GM12878 (cell line): ENCODE data around the gene SMIM12. TPM values are rescaled to one million over a fixed set of nuclear protein-coding genes. Genes with fewer than 3 reads are reported as not detected.

ENCODE experiments used
- ATAC-seq: fragments of 200-7000 bp; cut with Tn5 transposase; 3 replicates; pipeline ENCODE4 v1.9.1; 2020; ENCODE audit warnings: mild to moderate bottlenecking, moderate library complexity
- BruUV-seq: library from RNA; stranded (reverse); fragments of 400-500 nt; replicated peaks from 2 replicates; lab custom pipeline; 2021; lab: Mats Ljungman, UMichigan
- CTCF ChIA-PET: fragments of 300-600 bp; sonication (Branson Sonifier 250); formaldehyde crosslinking; extraction: SDS; loops from one replicate; lab custom pipeline; 2021; ENCODE audit warnings: inconsistent platforms; lab: Yijun Ruan, JAX
- POLR2A ChIA-PET: fragments of 350-600 bp; formaldehyde crosslinking; extraction: SDS; loops from one replicate; lab custom pipeline; 2021; ENCODE audit warnings: inconsistent platforms; lab: Charles Lee
- RAD21 ChIA-PET: fragments of 300-600 bp; sonication (Branson Sonifier 250); formaldehyde crosslinking; loops from one replicate; lab custom pipeline; 2023; ENCODE audit warnings: antibody characterized with exemption; ENCODE audit not compliant: unreplicated experiment; lab: Charles Lee
- SMC1A ChIA-PET: fragments of 300-600 bp; sonication (Branson Sonifier 250); formaldehyde crosslinking; loops from one replicate; lab custom pipeline; 2023; ENCODE audit not compliant: unreplicated experiment, uncharacterized antibody; lab: Charles Lee
- DNase-seq: peaks from one replicate; pipeline ENCODE4 v3.0.0-alpha.2; 2011; ENCODE audit warnings: low read depth, low spot score
- FAIRE-seq: peaks from 3 replicates; lab custom pipeline; 2011; peaks lifted over from hg19 to GRCh38; lab: Jason Lieb, UNC
- H2AFZ ChIP-seq: 2 replicates; pipeline ENCODE4 v1.6.0; 2011; ENCODE audit warnings: low read depth, low read length, control low read depth; ENCODE audit not compliant: control insufficient read depth
- H3K27ac ChIP-seq: 2 replicates; pipeline ENCODE4 v1.5.1; 2011; ENCODE audit warnings: control low read depth; ENCODE audit not compliant: control insufficient read depth, insufficient read depth
- H3K27me3 ChIP-seq, 2 experiments: replicated peaks in 1 of 2; 2 replicates each; pipeline versions ENCODE4 v1.6.0 to v1.6.1; 2011; ENCODE audit warnings: low read length in 1 of 2; ENCODE audit not compliant: control insufficient read depth in 2 of 2, insufficient read depth in 2 of 2
- H3K36me3 ChIP-seq, 2 experiments: 2 replicates each; pipeline ENCODE4 v1.5.1; 2011; ENCODE audit warnings: low read length in 1 of 2; ENCODE audit not compliant: control insufficient read depth in 2 of 2, insufficient read depth in 2 of 2
- H3K4me1 ChIP-seq: 2 replicates; pipeline ENCODE4 v1.6.1; 2011; ENCODE audit warnings: mild to moderate bottlenecking, low read length, moderate library complexity, mixed read lengths; ENCODE audit not compliant: control insufficient read depth, insufficient read depth
- H3K4me2 ChIP-seq: 2 replicates; pipeline ENCODE4 v1.6.0; 2011; ENCODE audit warnings: control low read depth; ENCODE audit not compliant: control insufficient read depth, insufficient read depth
- H3K4me3 ChIP-seq: fragments of 200-600 bp; sonication (generic); 2 replicates; pipeline ENCODE4 v1.5.1; 2016
- H3K79me2 ChIP-seq: 2 replicates; pipeline ENCODE4 v1.6.0; 2011; ENCODE audit warnings: low read length; ENCODE audit not compliant: control insufficient read depth, insufficient read depth
- H3K9ac ChIP-seq: 2 replicates; pipeline ENCODE4 v1.8.0; 2011; ENCODE audit warnings: low read length, control low read depth, mixed read lengths; ENCODE audit not compliant: control insufficient read depth, insufficient read depth
- H3K9me3 ChIP-seq: replicated peaks from 3 replicates; pipeline ENCODE4 v1.5.1; 2011; ENCODE audit warnings: mild to moderate bottlenecking, low read length; ENCODE audit not compliant: control insufficient read depth, insufficient read depth
- H4K20me1 ChIP-seq: 2 replicates; pipeline ENCODE4 v1.6.0; 2011; ENCODE audit not compliant: control insufficient read depth, insufficient read depth
- FOXK2 ChIP-seq: fragments of 450-650 bp; IDR thresholded peaks from 2 replicates; pipeline ENCODE4 v1.6.1; 2017; ENCODE audit warnings: mild to moderate bottlenecking, moderate library complexity
- KAT2A ChIP-seq: conservative IDR thresholded peaks from 2 replicates; pipeline ENCODE4 v1.6.1; 2011; ENCODE audit warnings: low read depth, low read length; ENCODE audit not compliant: control insufficient read depth
- MYB ChIP-seq: fragments of 150-350 bp; IDR thresholded peaks from 2 replicates; pipeline ENCODE4 v1.6.1; 2014; ENCODE audit warnings: mild to moderate bottlenecking, low read depth, low read length, borderline replicate concordance
- SRF ChIP-seq, 2 experiments: IDR thresholded peaks; 2 replicates each; pipeline ENCODE4 v1.6.1; 2011; ENCODE audit warnings: low read depth in 2 of 2, low read length in 2 of 2, mild to moderate bottlenecking in 1 of 2, moderate library complexity in 1 of 2
- STAT1 ChIP-seq: fragments of 450-650 bp; conservative IDR thresholded peaks from 2 replicates; pipeline ENCODE4 v1.6.1; 2014; ENCODE audit warnings: antibody characterized with exemption, mild to moderate bottlenecking
- ZNF217 ChIP-seq: fragments of 450-650 bp; IDR thresholded peaks from 2 replicates; pipeline ENCODE4 v1.6.1; 2017; ENCODE audit warnings: antibody characterized with exemption, mild to moderate bottlenecking
- WGBS: methylation state at CpG from one replicate; pipeline ENCODE4 v1.1.6; 2016; ENCODE audit warnings: low lambda C conversion rate; ENCODE audit not compliant: insufficient replicate concordance, insufficient coverage; ENCODE audit errors: missing lambda C conversion rate; 5-methylcytosine and 5-hydroxymethylcytosine counted together
- in situ Hi-C: fragments of 300-500 bp; cut with MboI; formaldehyde crosslinking; loops from 9 replicates; pipeline ENCODE4 v1.14.3; 2018; ENCODE audit warnings: mixed read lengths
- intact Hi-C: fragments of 100-400 bp; cut with micrococcal nuclease; formaldehyde crosslinking; loops from one replicate; pipeline ENCODE4 v1.14.2; 2022; ENCODE audit not compliant: unreplicated experiment
- polyA plus RNA-seq, 11 experiments: library from polyadenylated mRNA; depleted of rRNA in 4 of 11; unstranded in 6 of 11; stranded (reverse) in 5 of 11; fragments of >200 nt; fragmentation: Nextera tagmentation in 4 of 11; fragmentation: Illumina TruSeq in 1 of 11; extraction: Ambion mirVana in 4 of 11; extraction: Trizol in 1 of 11; gene quantifications; 1 replicate in 1 of 11; 2 replicates in 10 of 11; pipeline versions ENCODE4 v1.2.1 to v1.2.3, GENCODE V29; 2011 to 2016; ENCODE audit warnings: inconsistent platforms in 2 of 11, missing spikeins in 2 of 11, low read depth in 1 of 11
- total RNA-seq, 4 experiments: library from RNA; depleted of rRNA in 3 of 4; stranded (reverse); fragments of >200 nt in 3 of 4; fragmentation: Illumina TruSeq in 1 of 4; extraction: Trizol in 1 of 4; gene quantifications; 2 replicates each; pipeline versions ENCODE4 v1.2.1 to v1.2.3, GENCODE V29; 2013 to 2021

SMIM12 gene
- total and polyA plus RNA-seq, 10 of the 15 experiments (the other 5 are each of a cell fraction or from before 2014, with no cell fraction given) = 26.1 to 81.5 (median 44.1) TPM

GRCh38 chr1:34864759-34865158, 5.2 kb upstream of the SMIM12 start:
- Histone ChIP-seq H2AFZ (no peak overlapping the region), H3K27me3 (peaks cover 0 to 2% of the 10 kb centered on the region in 2 experiments; a peak in 1 of 4 replicates), H3K36me3 (no peaks in the 10 kb centered on the region), H3K27ac (no peak overlapping the region), H3K4me1 (peaks cover 4% of the 10 kb centered on the region; the same call in 1 of the 2 replicates)
- ATAC-seq = no peak
- BruUV-seq = no TSS peak
- WGBS = 96% methylated on average over 8 of the region's 8 CpGs
- FAIRE-seq = peak; percentile 7
- SMC1A ChIA-PET = interaction anchor here (0.8 to 2.4 kb wide), 3 partner anchors 12 to 78 kb away, joined by 4 to 9 read pairs (median 5); no protein-coding TSS in a partner anchor
- TF ChIP-seq FOXK2 (no peak), KAT2A (no peak), STAT1 (no peak), SRF (IDR thresholded peaks at IDR 0.05; ENCODE audit: low read depth in 2 of 2, low read length in 2 of 2) (no peak), MYB (no peak)
- TF ChIP-seq, all 136 proteins: peak for 0
- ChIA-PET CTCF (interaction anchor here (1.6 to 3.7 kb wide), 3 partner anchors 10 to 78 kb away, joined by 3 to 58 read pairs (median 6); no protein-coding TSS in a partner anchor), RAD21 (interaction anchor here (1.5 kb wide), 1 partner anchor 337 kb away, joined by 3 read pairs; no protein-coding TSS in a partner anchor), POLR2A (no interaction called here)
- Histone ChIP-seq H3K79me2 (no peaks in the 10 kb centered on the region; the same call in 1 of the 2 replicates), H3K9ac (no peak overlapping the region), H3K4me2 (no peak overlapping the region), H3K9me3 (no peaks in the 10 kb centered on the region), H4K20me1 (no peaks in the 10 kb centered on the region), H3K4me3 (no peak overlapping the region)
- DNase-seq = no peak
- in situ Hi-C loops (no loop called here), intact Hi-C loops (no loop called here)

DNA sequence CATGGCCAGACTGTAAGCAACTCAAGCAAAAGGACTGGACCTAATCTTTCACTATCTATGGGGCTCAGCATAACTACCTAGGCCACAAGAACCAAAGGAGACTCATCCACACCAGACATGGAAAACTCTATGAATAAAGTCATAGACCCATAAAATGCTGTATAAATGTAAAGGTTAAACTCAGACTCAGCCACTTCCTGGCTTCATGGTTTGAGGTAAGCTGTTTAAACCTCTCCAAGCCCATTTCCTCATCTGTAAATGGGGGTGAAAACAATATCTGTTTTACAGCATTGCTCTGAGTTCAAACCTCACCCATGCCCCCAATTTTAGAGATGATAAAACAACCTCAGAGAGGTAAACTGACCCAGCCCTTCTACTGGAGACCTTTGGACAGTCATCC, 4.0 kb upstream of the SMIM12 start:
- intact Hi-C loops = no loop called here
- TF ChIP-seq ZNF217 = no peak
- TF ChIP-seq, all 136 proteins: peak for 0
- Histone ChIP-seq H3K27me3 (peaks cover 0 to 2% of the 10 kb centered on the region in 2 experiments; a peak in 1 of 4 replicates), H3K4me3 (no peak overlapping the region), H3K9ac (no peak overlapping the region), H2AFZ (no peak overlapping the region), H3K4me1 (peaks cover 4% of the 10 kb centered on the region; the same call in 1 of the 2 replicates), H3K4me2 (no peak overlapping the region), H4K20me1 (no peaks in the 10 kb centered on the region), H3K79me2 (peaks cover 11% of the 10 kb centered on the region), H3K36me3 (no peaks in the 10 kb centered on the region), H3K27ac (no peak overlapping the region), H3K9me3 (no peaks in the 10 kb centered on the region)
- DNase-seq (no peak), FAIRE-seq (no peak), ATAC-seq (no peak)
- in situ Hi-C loops = no loop called here
- SMC1A ChIA-PET = interaction anchor here (0.9 kb wide), 1 partner anchor 35 kb away, joined by 3 read pairs; no protein-coding TSS in a partner anchor
- BruUV-seq = no TSS peak
- RAD21 ChIA-PET = no interaction called here
- POLR2A ChIA-PET = no interaction called here
- CTCF ChIA-PET = interaction anchor here (0.5 to 1.9 kb wide), 2 partner anchors 77 to 78 kb away, joined by 3 to 6 read pairs; no protein-coding TSS in a partner anchor
